Neural cell (in vitro differentiated cells): ENCODE measurements around the gene SLCO2A1. TPM values are rescaled to one million over a fixed set of nuclear protein-coding genes. Genes with fewer than 3 reads are reported as not detected.

Experiments used
- H2AFZ ChIP-seq: fragments of 200-600, 300-800 bp; sonication (generic), shearing (Covaris generic); 2 replicates; pipeline ENCODE4 v1.6.0; 2014; ENCODE audit warnings: low read depth, mild to moderate bottlenecking, antibody characterized with exemption, low read length, moderate library complexity
- H3F3A ChIP-seq: fragments of 200-600 bp; shearing (Covaris generic); 2 replicates; pipeline ENCODE4 v1.6.1; 2016; ENCODE audit warnings: mild to moderate bottlenecking, moderate library complexity, mixed read lengths, antibody characterized with exemption, low read length; ENCODE audit not compliant: insufficient read depth, poor library complexity, severe bottlenecking
- H3K27ac ChIP-seq: fragments of 200-600, 300-800 bp; sonication (generic), shearing (Covaris generic); 2 replicates; pipeline ENCODE4 v1.5.1; 2014; ENCODE audit warnings: mild to moderate bottlenecking, low read length, moderate library complexity
- H3K27me3 ChIP-seq: fragments of 300-800, 200-600 bp; sonication (generic), shearing (Covaris generic); 2 replicates; pipeline ENCODE4 v1.6.0; 2014; ENCODE audit warnings: mild to moderate bottlenecking, low read depth, low read length, moderate library complexity; ENCODE audit not compliant: insufficient read depth
- H3K36me3 ChIP-seq: fragments of 300-800, 200-600 bp; sonication (generic), shearing (Covaris generic); 2 replicates; pipeline ENCODE4 v1.5.1; 2014; ENCODE audit warnings: mild to moderate bottlenecking, antibody characterized with exemption, low read length, moderate library complexity; ENCODE audit not compliant: insufficient read depth
- H3K4me2 ChIP-seq: fragments of 300-800, 200-600 bp; sonication (generic), shearing (Covaris generic); 2 replicates; pipeline ENCODE4 v1.6.0; 2014; ENCODE audit warnings: mild to moderate bottlenecking, low read length
- H3K4me3 ChIP-seq: fragments of 300-800, 200-600 bp; sonication (generic), shearing (Covaris generic); 2 replicates; pipeline ENCODE4 v1.5.1; 2014; ENCODE audit warnings: mild to moderate bottlenecking, low read length, moderate library complexity
- H3K79me2 ChIP-seq: fragments of 200-600 bp; shearing (Covaris generic); replicated peaks from 2 replicates; pipeline ENCODE4 v1.6.0; 2014; ENCODE audit warnings: mild to moderate bottlenecking, low read length, moderate library complexity; ENCODE audit not compliant: insufficient read depth
- H3K9ac ChIP-seq: fragments of 300-800, 200-600 bp; sonication (generic), shearing (Covaris generic); 2 replicates; pipeline ENCODE4 v1.6.1; 2016; ENCODE audit warnings: mild to moderate bottlenecking, low read length, mixed read lengths
- H3K9me2 ChIP-seq: fragments of 200-600 bp; shearing (Covaris generic); 2 replicates; pipeline ENCODE4 v1.6.1; 2016; ENCODE audit warnings: mild to moderate bottlenecking, low read length, mixed read lengths; ENCODE audit not compliant: insufficient read depth
- H3K9me3 ChIP-seq: fragments of 200-600, 300-800 bp; sonication (generic), shearing (Covaris generic); 2 replicates; pipeline ENCODE4 v1.6.1; 2016; ENCODE audit warnings: mild to moderate bottlenecking, mixed run types, low read length, moderate library complexity, mixed read lengths
- H4K20me1 ChIP-seq: fragments of 200-600 bp; shearing (Covaris generic); 2 replicates; pipeline ENCODE4 v1.6.1; 2016; ENCODE audit warnings: mild to moderate bottlenecking, mixed run types; ENCODE audit not compliant: insufficient read depth
- CTCF ChIP-seq: fragments of 450-650 bp; IDR thresholded peaks from 2 replicates; pipeline ENCODE4 v1.5.1; 2014; ENCODE audit warnings: antibody characterized with exemption, mild to moderate bottlenecking, moderate library complexity; ENCODE audit not compliant: poor library complexity, severe bottlenecking
- EP300 ChIP-seq: fragments of 450-650 bp; conservative IDR thresholded peaks from 2 replicates; pipeline ENCODE4 v1.6.1; 2014; ENCODE audit warnings: antibody characterized with exemption, mild to moderate bottlenecking, moderate library complexity; ENCODE audit not compliant: poor library complexity, severe bottlenecking
- EZH2 ChIP-seq: fragments of 200-600, 300-800 bp; shearing (Covaris generic), sonication (generic); IDR thresholded peaks from 2 replicates; pipeline ENCODE4 v1.6.1; 2014; ENCODE audit warnings: antibody characterized with exemption, low read length, borderline replicate concordance, mild to moderate bottlenecking; ENCODE audit not compliant: insufficient read depth, poor library complexity, severe bottlenecking
- MXI1 ChIP-seq: fragments of 450-650 bp; conservative IDR thresholded peaks from 2 replicates; pipeline ENCODE4 v1.6.1; 2014; ENCODE audit warnings: antibody characterized with exemption, mild to moderate bottlenecking; ENCODE audit not compliant: poor library complexity, severe bottlenecking
- POLR2AphosphoS5 ChIP-seq: IDR thresholded peaks from 2 replicates; pipeline ENCODE4 v1.6.1; 2012
- RAD21 ChIP-seq: fragments of 450-650 bp; conservative IDR thresholded peaks from 2 replicates; pipeline ENCODE4 v1.6.1; 2014; ENCODE audit warnings: antibody characterized with exemption, mild to moderate bottlenecking, moderate library complexity
- REST ChIP-seq: IDR thresholded peaks from 2 replicates; pipeline ENCODE4 v1.6.1; 2012; ENCODE audit warnings: borderline replicate concordance
- SMC3 ChIP-seq: fragments of 450-650 bp; conservative IDR thresholded peaks from 2 replicates; pipeline ENCODE4 v1.6.1; 2014; ENCODE audit warnings: antibody characterized with exemption, mild to moderate bottlenecking, moderate library complexity; ENCODE audit not compliant: poor library complexity
- TAF1 ChIP-seq: IDR thresholded peaks from 2 replicates; pipeline ENCODE4 v1.6.1; 2012; ENCODE audit warnings: low read depth
- polyA plus RNA-seq: library from polyadenylated mRNA; depleted of rRNA; stranded (reverse); fragments of >200 nt; gene quantifications from 2 replicates; pipeline ENCODE4 v1.2.3, GENCODE V29; 2014

Gene SLCO2A1
- polyA plus RNA-seq, 1 donor from 2014 or later: not detected

- Histone ChIP-seq H2AFZ (no peak overlapping the region), H3K27me3 (no peaks in the 10 kb centered on the region), H3K36me3 (no peaks in the 10 kb centered on the region), H3K27ac (no peak overlapping the region), H3K9me3 (no peaks in the 10 kb centered on the region), H3K79me2 (no peaks in the 10 kb centered on the region), H3K9me2 (no peaks in the 10 kb centered on the region), H3F3A (no peaks in the 10 kb centered on the region), H3K4me2 (no peak overlapping the region), H3K4me3 (no peak overlapping the region), H4K20me1 (no peaks in the 10 kb centered on the region), H3K9ac (no peak overlapping the region)
- TF ChIP-seq REST: no peak
- TF ChIP-seq POLR2AphosphoS5: no peak
- no peak for TF ChIP-seq EZH2
- TF ChIP-seq CTCF: no peak
- TF ChIP-seq RAD21: no peak
- TF ChIP-seq EP300: no peak
- no peak for TF ChIP-seq SMC3
- TF ChIP-seq TAF1: no peak
- no peak for TF ChIP-seq MXI1
Measured at GRCh38 chr3:134004841-134005240, 24.9 kb downstream of the SLCO2A1 start.

- TF ChIP-seq TAF1: no peak
- TF ChIP-seq CTCF: no peak
- no peak for TF ChIP-seq RAD21
- no peak for TF ChIP-seq EP300
- no peak for TF ChIP-seq SMC3
- Histone ChIP-seq H4K20me1 (no peaks in the 10 kb centered on the region), H3K9me3 (no peaks in the 10 kb centered on the region), H2AFZ (no peak overlapping the region), H3K4me3 (no peak overlapping the region), H3K9ac (no peak overlapping the region), H3K27ac (no peak overlapping the region), H3K36me3 (no peaks in the 10 kb centered on the region), H3K9me2 (no peaks in the 10 kb centered on the region), H3K27me3 (no peaks in the 10 kb centered on the region), H3K4me2 (no peak overlapping the region), H3K79me2 (no peaks in the 10 kb centered on the region), H3F3A (no peaks in the 10 kb centered on the region)
Measured at GRCh38 chr3:134003066-134003465, 26.7 kb downstream of the SLCO2A1 start.
